Retina (tissue), 1 donor: ENCODE data around the gene PAPPA2.

Source experiments
- DNase-seq: peaks from one replicate; pipeline ENCODE4 v3.0.0-alpha.2; 2016

Gene PAPPA2

GRCh38 chr1:176815621-176816020, 352.6 kb downstream of the PAPPA2 start:
- no peak for DNase-seq

GRCh38 chr1:176816232-176816631, 353.3 kb downstream of the PAPPA2 start:
- DNase-seq = no peak

- no peak for DNase-seq
Observed at GRCh38 chr1:176820391-176821031, 357.5 kb downstream of the PAPPA2 start.

- DNase-seq = no peak
Observed at GRCh38 chr1:176826265-176826664, 363.3 kb downstream of the PAPPA2 start.

- no peak for DNase-seq
Observed at GRCh38 chr1:176829261-176829660, 366.3 kb downstream of the PAPPA2 start.

GRCh38 chr1:176831150-176831549, 368.2 kb downstream of the PAPPA2 start:
- DNase-seq = no peak

- DNase-seq = no peak
Observed at GRCh38 chr1:176837708-176838107, 374.7 kb downstream of the PAPPA2 start.

GRCh38 chr1:176838276-176838995, 375.5 kb downstream of the PAPPA2 start:
- DNase-seq = no peak

GRCh38 chr1:176839216-176839615, 376.2 kb downstream of the PAPPA2 start:
- DNase-seq = no peak

- no peak for DNase-seq
Observed at GRCh38 chr1:176841238-176841637, 378.3 kb downstream of the PAPPA2 start.

- peak; percentile 26 for DNase-seq
Observed at GRCh38 chr1:176843352-176844297, 380.6 kb downstream of the PAPPA2 start.

GRCh38 chr1:176847052-176847451, 384.1 kb downstream of the PAPPA2 start:
- no peak for DNase-seq

GRCh38 chr1:176849281-176849680, 386.3 kb downstream of the PAPPA2 start:
- DNase-seq = no peak

- DNase-seq = no peak
Observed at GRCh38 chr1:176850871-176851270, 387.9 kb downstream of the PAPPA2 start.

- no peak for DNase-seq
Observed at GRCh38 chr1:176852124-176852523, 389.1 kb downstream of the PAPPA2 start.

- DNase-seq = no peak
Observed at GRCh38 chr1:176853503-176853902, 390.5 kb downstream of the PAPPA2 start.

GRCh38 chr1:176854121-176854520, 391.1 kb downstream of the PAPPA2 start:
- DNase-seq = no peak

- no peak for DNase-seq
Observed at GRCh38 chr1:176854758-176855745, 392.1 kb downstream of the PAPPA2 start.

GRCh38 chr1:176857632-176858031, 394.7 kb downstream of the PAPPA2 start:
- DNase-seq = no peak

- no peak for DNase-seq
Observed at GRCh38 chr1:176858433-176858916, 395.5 kb downstream of the PAPPA2 start.

GRCh38 chr1:176863613-176864012, 400.6 kb downstream of the PAPPA2 start:
- DNase-seq = no peak

GRCh38 chr1:176864211-176864610, 401.2 kb downstream of the PAPPA2 start:
- no peak for DNase-seq
